Activated T-helper 1 cell treated with anti-CD3 and anti-CD28 coated beads, Interleukin-2, amount 50 U/mL, for 16 hours (primary cell): ENCODE results near the gene SEMA4C.

Experiments used
- DNase-seq, 2 donors: peaks; one replicate each; pipeline ENCODE4 v3.0.0-alpha.2; 2020; ENCODE audit warnings: low read depth in 1 of 2, low spot score in 1 of 2

Gene SEMA4C

DNA sequence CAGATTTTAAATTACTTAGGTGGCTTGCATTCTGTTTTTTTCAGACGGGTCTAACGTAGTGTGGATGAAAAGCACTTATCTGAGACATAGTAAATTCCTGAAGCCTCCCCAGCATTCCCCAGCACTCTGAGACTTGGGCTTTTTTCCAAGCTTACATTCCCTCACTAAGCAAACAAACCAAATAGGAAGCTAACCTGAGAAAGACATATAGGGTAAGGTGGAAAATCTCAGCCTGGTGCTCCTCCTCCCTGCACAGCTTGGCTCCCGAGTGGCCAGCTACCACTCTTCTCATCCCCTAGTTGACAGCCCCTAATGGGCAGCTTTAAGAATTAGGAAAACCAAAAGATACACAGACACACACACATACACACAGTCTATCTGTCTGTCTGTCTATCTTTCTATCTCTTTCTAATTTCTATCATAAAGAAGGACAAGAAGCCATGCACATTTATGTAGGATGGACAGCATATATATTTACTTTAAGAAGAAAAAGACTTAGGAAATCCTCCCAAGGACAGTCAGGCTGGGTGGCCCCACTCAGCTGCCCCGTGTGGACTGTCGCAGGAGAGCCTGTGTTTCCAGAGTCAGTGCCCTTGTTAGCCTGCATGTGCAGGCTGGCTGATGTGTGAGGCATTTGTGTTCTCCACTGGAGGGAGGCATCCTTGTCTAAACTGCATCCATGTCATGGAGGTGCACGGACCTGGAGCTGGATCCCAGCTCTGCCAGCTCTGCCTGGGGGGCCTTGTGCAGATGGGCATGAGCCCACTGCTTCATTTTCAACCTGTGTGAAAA, 45.6 kb downstream of the SEMA4C start:
- DNase-seq = no peak

DNA sequence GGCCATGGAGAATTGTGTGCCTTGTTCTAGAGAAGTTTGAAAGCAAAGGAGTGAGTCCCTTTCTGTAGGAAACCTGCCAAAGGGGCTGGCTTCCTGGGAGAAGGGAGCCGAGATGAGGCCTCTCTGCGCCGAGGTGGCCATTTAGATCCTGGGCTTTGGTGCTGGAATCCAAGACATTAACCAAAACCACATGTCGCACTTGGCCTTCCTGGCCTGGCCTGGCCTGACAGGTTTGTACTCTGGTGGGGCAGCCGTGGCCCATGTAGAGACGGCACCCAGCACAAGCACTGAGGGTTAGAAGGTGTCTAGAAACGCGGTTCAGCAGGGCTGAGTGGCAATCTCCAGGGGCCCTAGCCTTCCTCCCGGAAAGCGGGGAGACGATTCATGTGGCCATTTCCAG, 46.7 kb downstream of the SEMA4C start:
- no peak for DNase-seq

- no peak for DNase-seq
Observed at GRCh38 chr2:96822786-96823185, 47.1 kb downstream of the SEMA4C start.

DNA sequence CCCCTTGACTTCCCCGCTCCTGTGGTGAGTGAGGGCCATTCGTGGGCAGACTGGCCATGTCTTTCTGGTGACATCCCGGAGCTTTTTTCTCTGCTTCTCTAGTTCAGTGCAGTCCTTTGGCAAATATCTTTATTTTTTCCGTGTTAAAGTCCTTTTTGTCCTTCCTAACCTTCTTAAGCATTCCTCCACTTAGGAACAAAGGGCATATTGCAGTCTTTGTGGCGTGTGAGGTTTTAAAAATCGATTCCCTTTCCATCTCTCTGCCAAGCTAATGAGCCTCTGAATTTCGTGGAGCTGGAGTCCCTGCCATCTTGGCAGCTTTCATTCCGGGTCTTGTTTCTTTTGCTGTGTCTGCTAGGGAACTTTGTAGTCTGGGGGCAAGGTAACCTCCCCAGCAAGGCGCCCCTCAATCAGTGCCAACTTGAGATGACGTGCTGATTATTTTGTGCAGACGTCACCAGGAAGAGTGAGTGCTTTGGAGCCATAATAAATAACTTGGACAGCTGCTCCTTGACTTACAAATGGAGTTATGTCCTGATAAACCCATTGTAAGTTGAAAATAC, 48.7 kb downstream of the SEMA4C start:
- no peak for DNase-seq

- DNase-seq = no peak
Observed at GRCh38 chr2:96819876-96820511, 49.9 kb downstream of the SEMA4C start.

GRCh38 chr2:96819128-96819875, 50.6 kb downstream of the SEMA4C start:
- no peak for DNase-seq

GRCh38 chr2:96817882-96818281, 52.0 kb downstream of the SEMA4C start:
- no peak for DNase-seq

- no peak for DNase-seq
Observed at GRCh38 chr2:96816836-96817702, 52.8 kb downstream of the SEMA4C start.

GRCh38 chr2:96816127-96816835, 53.6 kb downstream of the SEMA4C start, which contains the start of gene CNNM3:
TSS of gene CNNM3 (plus strand) at chr2:96816268. CDS start at chr2:96816278, 10 bp downstream.
- DNase-seq = peak; percentile 95

DNA sequence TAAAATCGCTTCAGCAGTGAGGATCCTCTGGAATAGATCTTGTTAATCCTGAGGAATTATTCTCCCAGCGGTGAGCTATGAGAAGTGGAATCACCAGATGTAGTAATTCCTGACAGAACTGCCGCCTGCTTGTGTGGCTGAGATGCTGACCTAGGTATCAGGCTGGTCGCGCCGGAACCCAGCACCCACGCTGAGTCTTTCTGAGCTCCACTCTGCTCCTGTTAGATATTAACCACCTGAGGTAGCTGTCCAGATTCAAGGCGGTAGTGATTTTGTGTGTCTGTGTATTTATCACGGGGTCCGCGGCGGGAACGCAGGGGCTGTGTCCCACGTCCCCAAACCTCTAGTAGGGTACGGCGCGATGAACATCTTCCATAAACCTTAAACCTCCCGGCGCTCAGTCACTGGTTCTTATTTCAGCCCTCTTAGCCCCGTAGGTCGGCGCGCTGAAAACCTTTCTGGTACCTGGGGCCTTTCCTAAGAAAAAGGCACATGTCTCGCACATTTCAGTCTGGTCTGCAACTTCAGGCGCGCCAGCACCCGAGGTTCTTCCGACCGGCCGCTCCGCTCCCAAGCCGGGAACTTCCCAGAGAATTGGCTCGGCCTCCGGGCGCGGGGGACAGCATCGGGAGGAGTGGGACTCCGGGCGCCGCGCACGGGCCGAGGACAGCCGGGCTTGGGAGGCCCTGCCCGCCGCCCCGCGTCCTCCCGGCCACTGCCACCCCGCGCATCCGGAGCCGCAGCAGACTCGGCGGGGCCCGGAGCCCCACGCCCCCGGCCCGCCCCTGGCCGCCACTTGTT, 54.4 kb downstream of the SEMA4C start:
- no peak for DNase-seq

DNA sequence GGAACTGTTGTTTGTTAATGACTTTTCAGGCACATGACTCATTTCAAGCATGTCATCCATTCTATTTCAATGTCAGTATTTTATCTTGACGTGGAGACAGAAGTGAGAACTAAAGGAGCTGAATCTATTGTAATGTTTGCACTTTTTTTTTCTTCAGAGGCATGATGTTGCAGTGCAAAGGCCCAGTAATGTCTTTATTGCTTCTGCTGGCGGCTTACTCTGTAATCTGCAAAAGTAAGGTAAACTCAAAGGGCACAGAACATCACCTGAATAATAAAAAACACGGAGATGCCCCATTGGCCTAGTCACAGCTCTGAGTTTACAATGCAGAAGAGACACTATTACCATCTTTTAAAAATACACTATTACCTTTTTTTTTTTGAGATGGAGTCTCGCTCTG, 56.2 kb downstream of the SEMA4C start:
- DNase-seq = no peak

DNA sequence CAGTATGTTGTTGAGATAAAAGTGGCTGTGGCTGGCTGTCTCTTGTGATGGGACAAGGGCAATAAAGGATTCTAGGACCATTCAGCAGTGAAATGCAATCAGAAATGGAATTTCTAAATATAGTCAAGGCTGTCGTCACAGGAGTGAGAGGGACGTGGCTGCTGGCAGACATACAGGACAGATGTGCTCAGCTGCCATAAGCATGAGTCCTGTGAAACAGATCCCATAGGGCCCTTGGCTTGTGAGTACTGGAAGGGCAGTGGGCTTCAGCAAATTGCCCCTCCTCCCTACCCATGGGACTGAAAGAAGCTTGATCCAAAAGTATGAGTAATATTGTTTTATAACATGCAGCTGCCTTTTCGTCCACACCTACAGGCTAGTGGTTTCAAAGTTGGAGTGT, 58.0 kb downstream of the SEMA4C start:
- DNase-seq = no peak

- DNase-seq = no peak
Observed at GRCh38 chr2:96810783-96811192, 59.1 kb downstream of the SEMA4C start.

DNA sequence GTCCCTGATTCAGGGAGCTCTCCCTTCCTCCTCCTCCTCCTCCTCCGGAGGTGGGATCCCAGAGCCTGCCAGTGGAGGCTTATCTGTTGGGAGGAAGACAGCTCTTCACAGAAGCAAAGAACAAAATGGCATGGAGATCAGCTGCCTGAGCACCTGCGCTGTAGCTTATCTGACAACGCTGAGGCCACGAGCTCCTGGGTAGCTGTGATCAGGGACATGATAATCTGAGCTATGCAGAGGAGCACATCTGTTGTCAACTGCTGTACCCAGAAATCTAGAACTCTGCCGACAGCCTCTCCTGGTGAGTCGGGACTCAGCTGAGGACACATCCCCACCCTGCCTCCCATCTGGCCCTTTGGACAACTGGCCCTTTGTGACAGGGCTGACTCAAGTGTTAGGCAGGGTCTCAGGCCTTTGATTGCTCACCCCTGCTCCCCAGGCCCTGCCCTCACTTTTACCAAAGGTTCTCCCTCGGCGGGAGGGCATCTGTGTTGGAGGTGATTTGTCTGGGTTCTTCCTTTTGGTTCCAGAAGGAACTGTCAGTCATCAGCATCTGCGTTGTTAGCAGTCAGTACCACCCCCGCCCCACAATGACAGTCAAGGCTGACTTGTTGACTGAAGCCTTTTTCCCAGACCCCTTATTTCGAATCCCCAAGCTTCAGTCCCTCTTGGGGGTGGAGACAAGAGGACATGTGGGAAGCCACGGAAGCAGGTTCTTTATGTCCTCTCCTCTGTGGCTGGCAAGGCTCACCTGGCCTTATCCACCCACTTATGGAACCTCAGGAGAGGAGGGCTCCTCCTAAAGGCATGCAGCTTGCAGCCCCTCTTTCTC, 59.7 kb downstream of the SEMA4C start:
- no peak for DNase-seq
